PC-3 (cell line): Measurements from ENCODE around the gene METTL9. TPM values are rescaled to one million over a fixed set of nuclear protein-coding genes. Genes with fewer than 3 reads are reported as not detected.

Source experiments
- ATAC-seq: fragments of 200-7000 bp; cut with Tn5 transposase; 2 replicates; pipeline ENCODE4 v1.9.1; 2020; ENCODE audit warnings: mild to moderate bottlenecking, moderate library complexity
- BruUV-seq: library from RNA; stranded (reverse); fragments of 400-500 nt; replicated peaks from 2 replicates; lab custom pipeline; 2021; lab: Mats Ljungman, UMichigan
- CTCF ChIA-PET: fragments of 300-600 bp; sonication (Branson Sonifier 250); formaldehyde crosslinking; loops from one replicate; lab custom pipeline; 2022; ENCODE audit warnings: antibody characterized with exemption; lab: Charles Lee
- POLR2A ChIA-PET: fragments of 300-600 bp; sonication (Branson Sonifier 250); formaldehyde crosslinking; loops from one replicate; lab custom pipeline; 2022; ENCODE audit warnings: antibody characterized with exemption; ENCODE audit not compliant: unreplicated experiment; lab: Charles Lee
- DNase-seq: peaks from one replicate; pipeline ENCODE4 v3.0.0-alpha.2; 2015
- H2AFZ ChIP-seq: fragments of 300-600 bp; sonication (generic); 2 replicates; pipeline ENCODE4 v1.6.0; 2016; ENCODE audit warnings: antibody characterized with exemption, low read length
- H3F3A ChIP-seq: fragments of 300-600 bp; sonication (generic); one replicate; pipeline ENCODE4 v1.6.0; 2017; ENCODE audit warnings: antibody characterized with exemption, low read length, control low read depth, mild to moderate bottlenecking; ENCODE audit not compliant: unreplicated experiment
- H3K27ac ChIP-seq: fragments of 300-600 bp; sonication (generic); 2 replicates; pipeline ENCODE4 v1.5.1; 2016; ENCODE audit warnings: mild to moderate bottlenecking, low read length
- H3K27me3 ChIP-seq: fragments of 300-600 bp; sonication (generic); 2 replicates; pipeline ENCODE4 v1.6.1; 2016; ENCODE audit warnings: low read length, mixed read lengths
- H3K36me3 ChIP-seq: fragments of 300-600 bp; sonication (generic); 2 replicates; pipeline ENCODE4 v1.6.1; 2016; ENCODE audit warnings: low read depth, mixed run types, low read length, mixed read lengths
- H3K4me1 ChIP-seq: fragments of 300-600 bp; sonication (generic); 2 replicates; pipeline ENCODE4 v1.5.1; 2016; ENCODE audit warnings: low read length; ENCODE audit not compliant: insufficient read depth
- H3K4me2 ChIP-seq: fragments of 300-600 bp; sonication (generic); 2 replicates; pipeline ENCODE4 v1.6.0; 2016; ENCODE audit warnings: low read length
- H3K4me3 ChIP-seq: fragments of 300-600 bp; sonication (generic); 2 replicates; pipeline ENCODE4 v1.5.1; 2016; ENCODE audit warnings: mild to moderate bottlenecking, low read length, mixed read lengths
- H3K79me2 ChIP-seq: fragments of 300-600 bp; sonication (generic); 2 replicates; pipeline ENCODE4 v1.6.1; 2017; ENCODE audit warnings: low read length, mixed read lengths
- H3K9ac ChIP-seq: fragments of 300-600 bp; sonication (generic); 2 replicates; pipeline ENCODE4 v1.6.0; 2016; ENCODE audit warnings: mild to moderate bottlenecking, low read length
- H3K9me2 ChIP-seq: fragments of 300-600 bp; sonication (generic); replicated peaks from 2 replicates; pipeline ENCODE4 v1.6.1; 2016; ENCODE audit warnings: mixed run types, low read length, mixed read lengths
- H3K9me3 ChIP-seq: fragments of 300-600 bp; sonication (generic); 2 replicates; pipeline ENCODE4 v1.6.1; 2016; ENCODE audit warnings: low read length, mixed read lengths
- H4K20me1 ChIP-seq: fragments of 300-600 bp; sonication (generic); 2 replicates; pipeline ENCODE4 v1.6.1; 2016; ENCODE audit warnings: low read length, mixed read lengths
- CTCF ChIP-seq: fragments of 300-600 bp; sonication (generic); conservative IDR thresholded peaks from 2 replicates; pipeline ENCODE4 v1.5.1; 2017; ENCODE audit warnings: antibody characterized with exemption, low read depth, mild to moderate bottlenecking, low read length
- EZH2 ChIP-seq: fragments of 300-600 bp; sonication (generic); IDR thresholded peaks from one replicate; pipeline ENCODE4 v1.6.1; 2017; ENCODE audit warnings: antibody characterized with exemption, mild to moderate bottlenecking, low read length; ENCODE audit not compliant: unreplicated experiment
- EZH2phosphoT487 ChIP-seq: fragments of 300-600 bp; sonication (generic); IDR thresholded peaks from 2 replicates; pipeline ENCODE4 v1.6.1; 2018; ENCODE audit warnings: mild to moderate bottlenecking, antibody characterized with exemption, low read length, borderline replicate concordance
- intact Hi-C: fragments of 100-400 bp; cut with micrococcal nuclease; formaldehyde crosslinking; loops from 2 replicates; pipeline ENCODE4 v1.9.0; 2023
- total RNA-seq: library from RNA; depleted of rRNA; stranded (reverse); fragments of >200 nt; gene quantifications from 2 replicates; pipeline ENCODE4 v1.2.3, GENCODE V29; 2014

The METTL9 gene
- total RNA-seq, 1 experiment from 2014 or later = 133 TPM

DNA sequence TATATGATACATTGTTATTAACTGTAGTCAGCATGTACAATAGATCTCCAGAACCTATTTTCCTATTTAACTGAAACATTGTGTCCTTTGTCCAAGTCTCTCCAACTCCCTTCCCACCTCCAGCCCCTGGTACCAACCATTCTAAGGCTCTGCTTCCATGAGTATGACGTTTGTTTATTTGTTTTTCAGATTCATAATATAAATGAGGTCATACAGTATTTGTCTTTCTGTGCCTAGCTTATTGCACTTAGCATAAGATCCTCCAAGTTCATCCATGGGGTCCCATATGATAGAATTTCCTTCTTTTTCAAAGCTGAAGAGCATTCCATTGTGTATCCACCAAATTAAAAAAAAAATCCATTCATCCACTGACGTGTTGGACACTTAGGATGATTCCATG lies 103.8 kb downstream of the METTL9 start:
- POLR2A ChIA-PET = no interaction called here
- no peaks in the 10 kb centered on the region for H3K4me1 ChIP-seq
- H2AFZ ChIP-seq = no peak overlapping the region
- no peaks in the 10 kb centered on the region for H3K36me3 ChIP-seq
- intact Hi-C loops = no loop called here
- H3F3A ChIP-seq = no peaks in the 10 kb centered on the region
- no peak overlapping the region for H3K4me3 ChIP-seq
- no peak for TF ChIP-seq EZH2
- no peak for TF ChIP-seq CTCF
- no peak for TF ChIP-seq EZH2phosphoT487
- H3K4me2 ChIP-seq = no peak overlapping the region
- no peak overlapping the region for H3K9ac ChIP-seq
- no peaks in the 10 kb centered on the region for H3K27me3 ChIP-seq
- H4K20me1 ChIP-seq = no peaks in the 10 kb centered on the region
- ATAC-seq (no peak), DNase-seq (no peak)
- no peaks in the 10 kb centered on the region for H3K9me2 ChIP-seq
- no peak overlapping the region for H3K27ac ChIP-seq
- CTCF ChIA-PET = no interaction called here
- BruUV-seq = no TSS peak
- no peaks in the 10 kb centered on the region for H3K79me2 ChIP-seq
- H3K9me3 ChIP-seq = no peaks in the 10 kb centered on the region

DNA sequence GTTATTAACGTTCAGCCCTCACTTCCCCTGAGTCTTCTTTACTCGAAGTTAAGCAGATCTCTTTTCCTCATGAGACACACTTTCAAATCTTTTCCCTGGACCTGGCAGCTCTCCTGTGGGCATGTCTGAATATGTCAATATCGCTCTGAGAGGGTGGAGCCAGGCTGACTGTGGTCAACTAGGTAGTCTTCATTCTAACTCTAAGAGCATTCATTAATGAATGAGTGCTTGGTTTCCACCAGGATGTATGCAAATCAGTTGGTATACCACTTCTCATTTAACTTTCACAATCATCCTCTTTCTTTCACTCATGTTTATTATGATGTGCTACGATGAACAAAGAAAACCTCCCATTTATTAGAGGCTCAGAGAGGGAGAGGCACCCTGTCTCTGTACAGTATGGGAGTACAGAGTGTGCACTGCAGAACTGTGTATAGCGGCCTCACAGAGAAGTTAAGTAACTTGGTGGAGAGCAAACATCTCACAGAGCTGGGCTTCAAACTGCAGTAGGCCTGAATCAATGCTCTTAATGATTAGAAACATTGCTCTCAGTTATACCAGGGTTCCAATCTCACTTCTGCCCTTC lies 104.3 kb downstream of the METTL9 start:
- ATAC-seq = no peak
- Histone ChIP-seq H3K4me2 (no peak overlapping the region), H3K4me3 (no peak overlapping the region)

More for the DNA sequence above, 104.3 kb downstream of the METTL9 start:
- Histone ChIP-seq H3K9me2 (no peaks in the 10 kb centered on the region), H3K9ac (no peak overlapping the region), H3F3A (no peaks in the 10 kb centered on the region), H2AFZ (no peak overlapping the region), H4K20me1 (no peaks in the 10 kb centered on the region), H3K4me1 (no peaks in the 10 kb centered on the region), H3K27ac (no peak overlapping the region), H3K9me3 (no peaks in the 10 kb centered on the region), H3K27me3 (no peaks in the 10 kb centered on the region), H3K79me2 (no peaks in the 10 kb centered on the region), H3K36me3 (no peaks in the 10 kb centered on the region)
- intact Hi-C loops = no loop called here
- no peak for DNase-seq
- ChIA-PET CTCF (no interaction called here), POLR2A (no interaction called here)
- BruUV-seq = no TSS peak
- TF ChIP-seq EZH2phosphoT487 = no peak
- no peak for TF ChIP-seq CTCF
- no peak for TF ChIP-seq EZH2
